ENCODE measurements around the gene CXCL12.

Gene CXCL12

DNA sequence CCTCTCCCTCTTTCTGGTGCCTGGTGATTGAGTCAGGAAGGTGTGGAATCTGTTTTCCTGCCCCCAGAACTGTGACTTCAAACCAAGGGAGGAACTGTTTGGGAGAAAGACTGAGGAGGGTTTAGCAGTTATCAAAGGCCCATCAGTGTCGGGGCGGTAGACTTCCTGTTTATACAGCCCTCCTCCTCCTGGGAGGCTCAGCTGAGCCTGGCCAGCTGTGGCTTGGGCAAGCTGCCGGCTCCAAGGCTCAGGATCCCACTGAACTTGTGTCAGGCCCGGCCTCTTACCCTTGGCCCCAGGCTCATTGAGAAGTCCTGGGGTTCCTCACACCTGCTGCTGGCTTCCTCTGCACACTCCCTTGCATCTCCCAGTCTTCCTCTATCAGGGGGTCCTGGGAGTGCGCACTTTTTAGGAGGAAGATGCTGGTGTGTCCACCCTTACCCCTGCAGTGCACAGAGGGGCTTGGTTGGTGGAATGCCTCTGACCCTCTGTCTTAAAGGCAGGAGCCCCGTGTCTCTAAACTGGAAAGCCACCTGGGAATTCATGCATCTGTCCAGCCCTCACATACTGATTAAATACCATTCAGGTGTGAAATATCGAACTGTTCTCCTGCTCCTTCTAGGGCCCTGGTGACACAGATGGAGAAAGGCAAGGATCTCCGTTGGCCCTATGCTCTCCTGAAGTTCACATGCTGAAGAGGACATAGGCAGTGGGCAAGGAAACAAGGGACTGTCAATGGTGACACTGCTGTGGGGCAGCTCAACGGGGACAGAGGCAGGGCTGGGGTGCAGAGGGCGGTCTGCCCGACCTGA, 32.4 kb downstream of the CXCL12 start:
- no peak overlapping the region for H3K4me3 ChIP-seq (ENCODE audit: low read depth, low read length)
- DNase-seq (ENCODE audit: low read depth) = no peak
- TF ChIP-seq, protein P1, sequence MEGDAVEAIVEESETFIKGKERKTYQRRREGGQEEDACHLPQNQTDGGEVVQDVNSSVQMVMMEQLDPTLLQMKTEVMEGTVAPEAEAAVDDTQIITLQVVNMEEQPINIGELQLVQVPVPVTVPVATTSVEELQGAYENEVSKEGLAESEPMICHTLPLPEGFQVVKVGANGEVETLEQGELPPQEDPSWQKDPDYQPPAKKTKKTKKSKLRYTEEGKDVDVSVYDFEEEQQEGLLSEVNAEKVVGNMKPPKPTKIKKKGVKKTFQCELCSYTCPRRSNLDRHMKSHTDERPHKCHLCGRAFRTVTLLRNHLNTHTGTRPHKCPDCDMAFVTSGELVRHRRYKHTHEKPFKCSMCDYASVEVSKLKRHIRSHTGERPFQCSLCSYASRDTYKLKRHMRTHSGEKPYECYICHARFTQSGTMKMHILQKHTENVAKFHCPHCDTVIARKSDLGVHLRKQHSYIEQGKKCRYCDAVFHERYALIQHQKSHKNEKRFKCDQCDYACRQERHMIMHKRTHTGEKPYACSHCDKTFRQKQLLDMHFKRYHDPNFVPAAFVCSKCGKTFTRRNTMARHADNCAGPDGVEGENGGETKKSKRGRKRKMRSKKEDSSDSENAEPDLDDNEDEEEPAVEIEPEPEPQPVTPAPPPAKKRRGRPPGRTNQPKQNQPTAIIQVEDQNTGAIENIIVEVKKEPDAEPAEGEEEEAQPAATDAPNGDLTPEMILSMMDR (IDR thresholded peaks at IDR 0.05; ENCODE audit: control insufficient read depth, extremely low read depth, insufficient read depth) = no peak

DNA sequence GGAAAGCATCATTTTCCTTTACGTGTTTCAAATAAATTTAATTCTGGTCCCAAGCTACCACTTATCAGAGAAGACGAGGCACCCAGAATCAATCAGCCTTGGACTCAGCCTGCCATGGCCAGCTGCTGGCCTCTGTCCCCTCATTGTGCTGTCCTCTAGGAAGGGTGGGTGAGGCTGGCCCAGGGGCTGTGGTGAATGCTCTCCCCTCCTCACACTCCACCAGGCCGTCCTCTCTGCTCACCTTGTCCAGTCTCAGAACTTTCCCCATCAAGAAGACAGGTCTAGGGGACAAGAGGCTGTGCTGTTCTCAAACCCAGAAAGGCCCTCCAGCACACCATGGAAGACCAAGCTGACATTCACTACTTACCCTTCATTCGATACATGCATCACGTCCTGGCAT, 36.4 kb downstream of the CXCL12 start:
- no peak for DNase-seq (ENCODE audit: low read depth)
- H3K4me3 ChIP-seq (ENCODE audit: low read depth, low read length) = no peak overlapping the region
- TF ChIP-seq, protein P1 (IDR thresholded peaks at IDR 0.05; ENCODE audit: control insufficient read depth, extremely low read depth, insufficient read depth) = no peak

DNA sequence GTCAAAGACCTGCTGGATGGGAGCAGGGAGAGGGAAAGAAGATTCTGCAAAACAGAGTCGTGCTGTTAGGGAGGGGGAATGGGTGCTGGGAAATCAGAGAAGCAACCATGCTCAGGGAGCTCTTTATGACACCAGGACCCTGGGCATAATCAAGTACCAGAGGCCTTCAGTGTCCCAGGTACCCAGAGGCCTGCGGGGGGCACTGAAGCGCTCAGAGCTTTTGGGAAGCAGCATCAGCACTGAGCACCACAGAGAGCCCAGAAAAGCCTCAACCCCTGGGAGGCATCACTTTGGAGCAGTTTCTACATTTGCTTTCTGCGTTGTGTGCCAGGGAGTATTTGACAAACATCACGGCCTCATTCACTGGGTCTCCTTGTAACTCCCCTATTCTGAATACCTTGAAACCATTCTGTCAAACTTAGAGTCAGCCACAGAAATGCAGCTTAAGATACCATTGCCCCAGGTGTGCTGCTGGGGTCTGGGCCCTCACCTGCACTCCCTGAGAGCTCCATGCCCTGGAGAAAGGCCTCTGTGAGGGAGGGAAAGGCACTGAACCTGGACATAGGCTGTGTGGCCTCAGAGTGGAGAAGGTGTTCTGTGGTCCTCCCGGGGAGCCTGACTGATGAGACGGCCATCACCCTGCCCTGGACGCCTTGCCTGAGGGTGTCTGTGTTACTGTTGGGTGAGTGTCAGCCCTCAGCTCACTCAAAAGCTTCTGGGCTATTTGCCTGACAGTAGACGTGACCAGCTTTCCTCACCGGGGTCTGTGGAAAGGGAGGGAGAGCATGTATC, 37.1 kb downstream of the CXCL12 start:
- no peak for DNase-seq (ENCODE audit: low read depth)
- H3K4me3 ChIP-seq (ENCODE audit: low read depth, low read length) = no peak overlapping the region
- TF ChIP-seq, protein P1 (IDR thresholded peaks at IDR 0.05; ENCODE audit: control insufficient read depth, extremely low read depth, insufficient read depth) = no peak

DNA sequence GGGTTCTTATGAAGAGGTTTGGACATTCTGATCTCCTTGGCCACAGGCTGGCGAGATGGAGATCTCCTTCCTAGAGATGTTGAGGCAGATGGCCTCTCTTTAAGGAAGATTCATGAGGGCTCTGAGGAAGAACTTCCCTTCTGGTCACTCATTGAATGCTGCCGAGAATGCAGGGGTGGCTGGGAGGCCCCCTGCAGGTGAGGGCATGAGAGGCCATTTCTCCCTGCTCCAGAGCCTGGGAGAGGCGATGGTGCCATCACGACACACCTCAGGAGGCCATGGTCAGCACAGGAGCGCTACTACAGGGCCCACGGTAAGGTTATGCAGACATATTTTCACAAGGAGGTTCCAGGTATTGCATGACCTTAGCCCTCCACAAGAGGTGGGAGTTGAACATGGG, 40.2 kb downstream of the CXCL12 start:
- no peak overlapping the region for H3K4me3 ChIP-seq (ENCODE audit: low read depth, low read length)
- TF ChIP-seq, protein P1 (IDR thresholded peaks at IDR 0.05; ENCODE audit: control insufficient read depth, extremely low read depth, insufficient read depth) = no peak
- no peak for DNase-seq (ENCODE audit: low read depth)

DNA sequence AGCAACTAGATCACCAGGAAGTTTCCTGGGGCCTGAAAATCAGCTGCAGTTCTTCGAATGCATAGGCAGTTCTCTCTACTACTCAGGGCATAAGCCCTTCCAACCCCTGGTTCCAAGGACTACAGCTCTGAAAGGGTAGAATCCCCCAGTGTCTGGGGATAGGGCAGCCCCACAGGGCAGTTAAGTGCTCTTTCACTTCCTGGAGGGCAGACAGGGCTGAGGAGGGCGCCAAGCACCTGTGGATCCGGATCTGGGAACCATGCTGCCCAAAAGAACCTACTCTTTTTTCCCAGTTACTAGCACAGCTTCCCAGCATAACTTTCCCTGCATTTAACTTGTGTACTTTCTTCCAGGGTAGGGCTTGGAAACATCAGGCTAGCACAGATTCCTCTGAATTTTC, 41.1 kb downstream of the CXCL12 start:
- no peak overlapping the region for H3K4me3 ChIP-seq (ENCODE audit: low read depth, low read length)
- TF ChIP-seq, protein P1 (IDR thresholded peaks at IDR 0.05; ENCODE audit: control insufficient read depth, extremely low read depth, insufficient read depth) = peak; percentile 59
- no peak for DNase-seq (ENCODE audit: low read depth)

DNA sequence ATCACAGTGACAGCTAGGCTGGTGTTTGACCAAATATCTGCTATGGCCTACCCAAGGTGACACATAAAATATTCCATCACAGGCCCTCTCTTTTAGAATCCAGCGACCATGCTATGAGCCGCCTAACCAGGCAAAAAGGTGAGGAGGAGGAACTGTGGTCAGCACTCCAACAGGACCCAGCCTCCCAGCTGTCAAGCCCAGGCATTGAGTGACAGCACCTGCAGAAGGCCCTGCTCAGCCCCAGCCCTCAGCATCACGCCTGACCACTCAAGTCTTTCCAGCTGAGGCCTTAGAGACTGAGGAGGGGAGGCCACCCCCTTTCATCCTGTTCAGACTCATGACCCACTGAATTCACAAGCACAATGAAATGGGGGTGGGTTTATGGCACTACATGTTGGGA, 43.0 kb downstream of the CXCL12 start:
- no peak for DNase-seq (ENCODE audit: low read depth)
- H3K4me3 ChIP-seq (ENCODE audit: low read depth, low read length) = no peak overlapping the region
- TF ChIP-seq, protein P1 (IDR thresholded peaks at IDR 0.05; ENCODE audit: control insufficient read depth, extremely low read depth, insufficient read depth) = no peak
